Superior temporal gyrus (tissue), 1 donor: ENCODE data around the gene TMEM123.
"Not testable (repeated sequence)": the region's sequence is repeated elsewhere in the genome, so short reads cannot be mapped to it uniquely, and the experiment has no call there.

ENCODE experiments used
- DNase-seq: peaks from one replicate; pipeline ENCODE4 v3.0.0-alpha.2; 2016; ENCODE audit errors: extremely low spot score

The TMEM123 gene

GRCh38 chr11:102396708-102397563 lies 55.6 kb downstream of the TMEM123 start:
- DNase-seq = no peak

DNA sequence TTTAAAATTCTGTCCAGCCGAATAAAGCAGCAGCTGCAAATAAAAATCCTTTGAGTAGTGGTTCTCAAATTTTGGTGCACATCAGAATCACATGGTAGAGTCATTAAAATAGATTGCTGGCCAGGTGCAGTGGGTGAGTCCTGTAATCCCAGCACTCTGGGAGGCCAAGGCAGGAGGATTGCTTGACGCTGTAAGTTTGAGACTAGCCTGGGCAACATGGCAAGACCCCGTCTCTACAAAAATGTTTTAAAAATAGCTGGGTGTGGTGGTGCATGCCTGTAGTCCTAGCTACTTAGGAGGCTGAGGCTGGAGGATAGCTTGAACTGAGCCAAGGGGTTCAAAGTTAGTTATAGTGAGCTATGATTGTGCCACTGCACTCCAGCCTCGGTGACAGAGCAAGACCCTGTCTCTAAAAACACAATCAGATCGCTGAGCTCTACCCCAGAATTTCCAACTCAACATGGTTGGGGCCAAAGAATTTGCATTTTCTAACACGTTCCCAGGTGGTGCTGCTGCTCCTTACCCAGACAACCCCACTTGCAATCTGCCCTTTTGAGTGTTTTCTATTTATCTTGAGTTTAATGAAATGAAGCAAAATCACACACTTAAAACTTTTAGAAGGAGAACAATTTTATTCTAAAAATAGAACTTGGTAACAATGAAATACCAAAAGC lies 56.7 kb downstream of the TMEM123 start:
- no peak for DNase-seq

GRCh38 chr11:102393272-102393730 lies 59.3 kb downstream of the TMEM123 start:
- no peak for DNase-seq

- no peak for DNase-seq
Observed at GRCh38 chr11:102391549-102392237, 60.9 kb downstream of the TMEM123 start.

- DNase-seq = peak; percentile 88
Observed at GRCh38 chr11:102390667-102391465, 61.7 kb downstream of the TMEM123 start.

DNA sequence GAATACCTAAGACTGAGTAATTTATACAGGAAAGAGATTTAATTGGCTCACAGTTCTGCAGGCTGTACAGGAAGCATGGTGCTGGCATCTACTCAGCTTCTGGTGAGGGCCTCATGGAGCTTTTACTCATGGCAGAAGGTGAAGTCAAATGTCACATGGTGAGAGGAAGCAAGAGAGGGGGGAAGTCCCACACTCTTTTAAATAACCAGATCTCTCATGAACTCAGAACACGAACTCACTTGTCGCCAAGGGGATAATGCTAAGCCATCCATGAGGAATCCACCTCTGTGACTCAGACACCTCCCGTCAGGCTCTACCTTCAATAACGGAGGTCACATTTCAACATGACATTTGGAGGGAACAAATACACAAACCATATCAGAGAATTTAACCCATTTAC lies 63.3 kb downstream of the TMEM123 start:
- DNase-seq = no peak

GRCh38 chr11:102387043-102387781 lies 65.4 kb downstream of the TMEM123 start:
- DNase-seq = no peak

DNA sequence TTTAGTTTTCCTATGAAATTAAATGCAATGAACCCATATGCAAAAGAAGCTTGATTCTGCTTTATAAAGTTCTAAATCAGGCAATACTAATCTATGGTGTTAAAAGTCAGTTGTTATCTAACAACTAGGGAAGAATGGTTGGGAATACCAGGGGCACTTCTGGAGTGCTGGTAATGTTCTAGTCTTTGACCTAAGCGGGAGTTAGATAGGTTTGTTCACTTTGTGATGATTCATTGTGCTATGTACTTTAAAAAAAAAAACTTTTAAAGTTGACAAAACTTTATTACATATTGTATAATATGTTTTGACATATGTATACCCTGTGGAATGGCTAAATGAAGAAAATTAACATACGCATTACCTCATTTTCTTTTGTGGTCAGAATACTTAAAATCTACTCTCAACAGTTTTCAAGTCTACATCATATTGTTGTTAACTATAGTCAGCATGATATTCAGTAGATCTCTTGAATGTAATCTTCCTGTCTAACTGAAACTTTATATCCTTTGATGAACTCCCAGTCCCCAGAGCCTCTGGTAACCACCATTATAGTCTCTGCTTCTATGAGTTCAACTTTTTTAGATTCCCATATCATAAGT lies 66.3 kb downstream of the TMEM123 start:
- DNase-seq = no peak

DNA sequence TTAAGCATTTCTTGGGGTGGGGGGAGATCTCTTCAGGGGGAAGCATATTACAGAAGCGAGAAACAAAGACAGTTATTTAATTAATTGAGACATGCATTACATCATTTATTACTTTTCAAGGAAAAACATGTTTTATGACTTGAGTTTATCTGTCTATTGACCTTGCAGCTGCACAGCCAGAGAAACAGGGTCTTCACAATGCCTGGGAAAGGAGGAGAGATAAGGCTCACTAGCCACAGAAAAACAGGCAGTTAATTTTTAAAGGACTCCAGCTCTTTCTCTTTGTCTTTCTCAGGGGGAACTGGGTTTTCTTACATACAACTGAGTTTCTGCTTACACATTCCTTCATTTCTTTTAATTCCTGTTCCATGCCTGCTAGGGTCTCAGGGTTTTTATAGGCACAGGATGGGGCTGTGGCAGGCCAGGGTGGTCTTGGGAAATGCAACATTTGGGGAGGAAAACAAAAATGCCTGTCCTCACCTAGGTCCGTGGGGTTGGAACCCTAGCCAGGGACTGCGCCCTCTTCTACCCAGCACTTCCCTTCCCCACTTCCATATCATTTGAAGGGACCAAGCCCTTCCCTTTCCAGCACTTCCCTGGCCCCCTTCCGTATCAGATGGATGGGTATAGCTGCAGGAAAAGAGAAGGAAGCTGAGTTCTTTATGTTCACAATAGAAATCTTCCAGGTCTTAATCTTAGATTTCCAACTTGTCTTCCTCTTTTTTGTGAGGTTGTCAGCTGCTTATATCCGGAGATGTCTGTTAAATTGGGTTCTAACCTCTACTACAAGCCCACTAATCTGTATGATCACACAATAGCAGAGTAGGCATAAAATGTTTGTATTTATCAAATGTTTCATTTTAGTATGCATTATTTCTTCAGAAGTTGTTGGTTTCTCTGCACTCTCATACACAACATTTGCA lies 67.2 kb downstream of the TMEM123 start:
- no peak for DNase-seq

DNA sequence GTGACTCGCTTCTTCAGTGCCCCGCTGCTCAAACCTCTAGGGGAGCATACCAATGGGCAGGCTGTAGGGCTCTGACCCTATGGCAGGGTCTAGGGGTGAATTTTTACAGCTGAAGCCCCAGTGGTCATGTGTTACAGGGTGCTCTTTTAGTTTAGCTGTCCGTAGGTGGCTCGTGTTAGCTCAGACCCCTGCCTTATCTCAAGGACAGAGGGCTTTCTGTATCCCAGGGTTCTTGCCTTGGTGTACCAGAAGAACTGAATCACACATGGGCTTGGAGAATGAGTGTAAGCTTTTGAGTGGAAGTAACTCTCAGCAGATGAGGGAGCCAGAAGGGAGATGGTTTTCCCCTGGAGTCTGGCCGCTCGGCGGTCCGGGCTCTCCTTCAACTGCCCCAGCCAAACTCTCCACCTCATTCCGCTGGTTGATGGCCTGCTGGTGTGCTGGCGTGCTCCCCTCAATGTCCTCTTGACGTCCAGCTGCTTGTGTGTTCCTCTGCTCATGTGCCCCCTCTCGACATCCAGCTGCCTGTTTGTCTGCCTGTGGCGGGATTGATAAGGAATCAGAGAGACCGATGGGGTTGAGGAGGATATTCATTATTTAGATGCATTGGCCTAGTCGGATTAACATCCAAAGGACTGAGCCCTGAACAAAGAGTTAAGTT lies 68.0 kb downstream of the TMEM123 start:
- no peak for DNase-seq

DNA sequence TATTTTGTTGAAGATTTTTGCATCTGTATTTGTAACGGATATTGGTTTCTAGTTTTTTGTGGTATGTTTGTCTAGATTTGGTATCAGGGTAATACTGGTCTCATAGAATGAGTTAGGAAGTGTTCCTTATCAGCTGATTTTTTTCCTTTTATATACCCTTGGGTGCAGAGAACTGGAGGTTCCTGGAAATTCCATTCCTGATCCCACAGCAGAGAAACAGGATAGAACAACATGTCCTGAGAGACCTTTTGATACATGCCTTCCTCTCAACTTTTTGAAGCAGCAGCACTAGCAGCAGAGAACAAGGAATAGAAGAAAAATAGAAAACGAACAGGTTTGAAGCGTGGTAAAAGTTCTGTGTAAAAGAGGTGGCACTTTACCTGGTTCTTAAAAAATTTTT lies 68.7 kb downstream of the TMEM123 start:
- no peak for DNase-seq

DNA sequence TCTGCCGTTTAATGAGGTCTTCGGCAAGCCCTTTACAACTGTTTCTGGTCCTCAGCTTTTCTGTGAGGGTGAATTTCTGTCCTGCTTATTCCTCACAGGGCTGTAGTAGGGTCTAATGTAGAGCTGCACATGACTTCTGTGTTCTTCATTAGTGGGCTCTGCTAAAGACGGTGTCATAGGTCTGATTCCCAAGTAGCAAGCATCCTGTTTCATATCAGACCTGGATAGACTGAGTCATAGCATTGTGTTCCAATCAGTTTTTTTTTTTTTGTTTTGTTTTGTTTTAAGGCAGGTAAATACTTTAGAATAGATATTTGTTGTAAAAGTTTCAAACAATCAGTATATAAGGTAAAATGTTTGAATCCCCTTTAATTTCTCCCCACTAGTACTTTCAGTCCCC lies 70.2 kb downstream of the TMEM123 start:
- DNase-seq = no peak

DNA sequence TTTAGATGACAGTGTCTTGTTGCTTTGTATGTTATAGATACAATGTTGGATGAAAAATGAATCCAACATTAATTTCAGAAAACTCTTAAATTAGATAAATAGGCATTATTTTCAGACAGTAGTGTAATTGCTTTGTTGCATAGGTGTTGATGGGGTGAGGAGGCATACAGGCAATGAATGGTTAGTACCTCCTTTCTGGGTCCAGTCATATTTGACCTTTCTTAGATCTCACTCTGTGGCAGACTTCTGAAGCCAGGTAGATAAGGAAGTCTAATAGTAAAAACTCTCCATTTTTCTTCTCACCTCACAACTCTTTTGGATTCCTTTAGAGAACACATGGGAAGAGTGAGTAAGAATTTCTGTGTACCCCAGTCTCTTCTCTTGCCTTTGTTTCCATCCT lies 73.7 kb downstream of the TMEM123 start:
- no peak for DNase-seq

DNA sequence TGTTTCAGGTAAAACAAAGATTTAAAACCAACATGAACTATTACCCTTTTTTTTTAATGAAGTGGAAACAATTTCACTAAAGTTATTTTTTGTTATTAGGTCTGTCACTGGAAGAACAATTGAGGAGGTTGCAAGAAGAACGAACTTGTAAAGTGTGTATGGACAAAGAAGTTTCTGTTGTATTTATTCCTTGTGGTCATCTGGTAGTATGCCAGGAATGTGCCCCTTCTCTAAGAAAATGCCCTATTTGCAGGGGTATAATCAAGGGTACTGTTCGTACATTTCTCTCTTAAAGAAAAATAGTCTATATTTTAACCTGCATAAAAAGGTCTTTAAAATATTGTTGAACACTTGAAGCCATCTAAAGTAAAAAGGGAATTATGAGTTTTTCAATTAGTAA lies 74.7 kb downstream of the TMEM123 start:
- no peak for DNase-seq

DNA sequence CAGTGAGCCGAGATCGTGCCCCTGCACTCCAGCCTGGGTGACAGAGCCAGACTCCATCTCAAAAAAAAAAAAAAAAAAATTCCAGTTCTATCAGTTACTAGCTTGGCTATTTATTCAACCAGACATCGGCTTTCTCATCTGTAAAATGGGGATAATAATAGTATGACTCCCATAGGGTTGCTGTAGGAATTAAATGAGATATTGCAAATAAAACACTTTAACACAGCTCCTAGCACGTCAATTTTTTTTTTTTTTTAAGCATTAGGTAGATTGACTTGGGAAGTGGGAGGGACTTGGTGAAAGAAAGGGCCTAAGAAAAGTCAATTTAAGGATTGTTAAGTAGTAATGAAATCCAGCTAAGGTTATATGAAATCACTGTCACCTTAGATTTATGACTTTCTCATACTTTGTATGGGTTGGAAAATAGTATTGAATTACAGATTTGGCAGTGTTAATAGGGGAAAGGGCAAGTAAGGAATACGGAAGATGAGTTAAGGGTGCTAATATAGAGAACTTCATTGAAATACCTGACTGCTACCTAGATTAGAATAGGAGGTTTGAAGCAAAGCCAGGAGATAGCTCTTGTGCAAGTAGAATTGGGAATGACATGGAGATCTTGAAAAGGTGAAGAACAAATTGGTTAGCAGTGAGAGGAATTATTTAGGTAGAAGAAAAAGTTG lies 76.7 kb downstream of the TMEM123 start:
- no peak for DNase-seq

GRCh38 chr11:102374633-102375424 lies 77.7 kb downstream of the TMEM123 start:
- not testable (repeated sequence) for DNase-seq

- no peak for DNase-seq
Observed at GRCh38 chr11:102368472-102368871, 84.1 kb downstream of the TMEM123 start.

DNA sequence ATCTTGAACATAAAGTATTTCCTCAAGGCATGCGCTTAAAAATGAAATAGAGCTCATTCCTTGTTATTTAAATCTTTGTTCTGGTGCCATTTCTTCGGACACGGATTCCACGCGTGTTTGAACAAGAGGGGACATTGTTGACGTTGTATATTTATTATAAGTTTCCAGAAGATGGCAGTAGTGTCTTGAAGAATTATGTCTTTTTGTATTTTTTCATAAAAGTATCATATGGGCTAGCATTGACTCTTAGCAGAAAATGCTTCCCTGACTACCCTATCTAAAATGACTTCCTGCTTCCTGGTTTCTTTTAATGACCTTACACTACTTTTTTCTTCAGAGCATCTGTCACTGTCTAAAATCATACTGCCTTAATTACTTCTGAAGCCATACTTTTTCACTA lies 85.2 kb downstream of the TMEM123 start:
- peak; percentile 71 for DNase-seq
